ENCODE data around the gene FHAD1.

FHAD1 gene

GRCh38 chr1:15282038-15282437 is 35.0 kb downstream of the FHAD1 start:
- DNase-seq (ENCODE audit: low read depth), result no peak
- no peak overlapping the region for H3K4me3 ChIP-seq (ENCODE audit: low read depth, low read length)
- TF ChIP-seq, protein P1, sequence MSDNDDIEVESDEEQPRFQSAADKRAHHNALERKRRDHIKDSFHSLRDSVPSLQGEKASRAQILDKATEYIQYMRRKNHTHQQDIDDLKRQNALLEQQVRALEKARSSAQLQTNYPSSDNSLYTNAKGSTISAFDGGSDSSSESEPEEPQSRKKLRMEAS (IDR thresholded peaks at IDR 0.05; ENCODE audit: low read depth, low read length), result no peak
- TF ChIP-seq, protein P2, sequence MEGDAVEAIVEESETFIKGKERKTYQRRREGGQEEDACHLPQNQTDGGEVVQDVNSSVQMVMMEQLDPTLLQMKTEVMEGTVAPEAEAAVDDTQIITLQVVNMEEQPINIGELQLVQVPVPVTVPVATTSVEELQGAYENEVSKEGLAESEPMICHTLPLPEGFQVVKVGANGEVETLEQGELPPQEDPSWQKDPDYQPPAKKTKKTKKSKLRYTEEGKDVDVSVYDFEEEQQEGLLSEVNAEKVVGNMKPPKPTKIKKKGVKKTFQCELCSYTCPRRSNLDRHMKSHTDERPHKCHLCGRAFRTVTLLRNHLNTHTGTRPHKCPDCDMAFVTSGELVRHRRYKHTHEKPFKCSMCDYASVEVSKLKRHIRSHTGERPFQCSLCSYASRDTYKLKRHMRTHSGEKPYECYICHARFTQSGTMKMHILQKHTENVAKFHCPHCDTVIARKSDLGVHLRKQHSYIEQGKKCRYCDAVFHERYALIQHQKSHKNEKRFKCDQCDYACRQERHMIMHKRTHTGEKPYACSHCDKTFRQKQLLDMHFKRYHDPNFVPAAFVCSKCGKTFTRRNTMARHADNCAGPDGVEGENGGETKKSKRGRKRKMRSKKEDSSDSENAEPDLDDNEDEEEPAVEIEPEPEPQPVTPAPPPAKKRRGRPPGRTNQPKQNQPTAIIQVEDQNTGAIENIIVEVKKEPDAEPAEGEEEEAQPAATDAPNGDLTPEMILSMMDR (IDR thresholded peaks at IDR 0.05; ENCODE audit: low read depth, low read length), result no peak
- TF ChIP-seq MYC (IDR thresholded peaks at IDR 0.05; ENCODE audit: low read depth, low read length) (no peak), POLR2A (IDR thresholded peaks at IDR 0.05; ENCODE audit: extremely low read depth, insufficient read length) (no peak)

- TF ChIP-seq, protein P2 (IDR thresholded peaks at IDR 0.05; ENCODE audit: low read depth, low read length), result no peak
- TF ChIP-seq, protein P1 (IDR thresholded peaks at IDR 0.05; ENCODE audit: low read depth, low read length), result no peak
- TF ChIP-seq MYC (IDR thresholded peaks at IDR 0.05; ENCODE audit: low read depth, low read length) (no peak), POLR2A (IDR thresholded peaks at IDR 0.05; ENCODE audit: extremely low read depth, insufficient read length) (no peak)
- no peak for DNase-seq (ENCODE audit: low read depth)
- no peak overlapping the region for H3K4me3 ChIP-seq (ENCODE audit: low read depth, low read length)
Measured at GRCh38 chr1:15282810-15283474, 35.9 kb downstream of the FHAD1 start.

DNA sequence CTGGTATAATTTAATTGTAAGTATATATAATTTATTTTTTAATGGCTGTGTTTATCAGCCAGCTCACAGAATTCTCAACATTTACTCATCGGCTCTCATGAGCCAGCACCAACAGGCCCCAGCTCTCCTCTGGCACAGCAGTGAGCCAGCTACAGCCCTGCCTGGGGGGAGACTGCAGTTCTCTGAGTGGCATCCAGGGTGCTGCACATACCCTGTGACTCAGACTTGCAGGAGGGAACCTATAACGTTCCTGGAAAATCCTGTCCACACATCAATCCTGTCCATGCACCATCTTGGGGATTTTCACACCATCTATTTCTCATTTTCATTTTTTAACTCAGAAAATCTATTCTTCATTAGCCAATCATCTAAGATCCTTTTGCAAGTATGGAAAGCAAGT is 36.5 kb downstream of the FHAD1 start:
- no peak for DNase-seq (ENCODE audit: low read depth)
- TF ChIP-seq, protein P2 (IDR thresholded peaks at IDR 0.05; ENCODE audit: low read depth, low read length), result no peak
- TF ChIP-seq MYC (IDR thresholded peaks at IDR 0.05; ENCODE audit: low read depth, low read length) (no peak), POLR2A (IDR thresholded peaks at IDR 0.05; ENCODE audit: extremely low read depth, insufficient read length) (no peak)
- TF ChIP-seq, protein P1 (IDR thresholded peaks at IDR 0.05; ENCODE audit: low read depth, low read length), result no peak
- no peak overlapping the region for H3K4me3 ChIP-seq (ENCODE audit: low read depth, low read length)

GRCh38 chr1:15286452-15286851 is 39.4 kb downstream of the FHAD1 start:
- TF ChIP-seq, protein P2 (IDR thresholded peaks at IDR 0.05; ENCODE audit: low read depth, low read length), result no peak
- no peak for TF ChIP-seq MYC (IDR thresholded peaks at IDR 0.05; ENCODE audit: low read depth, low read length)
- TF ChIP-seq, protein P1 (IDR thresholded peaks at IDR 0.05; ENCODE audit: low read depth, low read length), result no peak
- no peak for DNase-seq (ENCODE audit: low read depth)
- no peak overlapping the region for H3K4me3 ChIP-seq (ENCODE audit: low read depth, low read length)

DNA sequence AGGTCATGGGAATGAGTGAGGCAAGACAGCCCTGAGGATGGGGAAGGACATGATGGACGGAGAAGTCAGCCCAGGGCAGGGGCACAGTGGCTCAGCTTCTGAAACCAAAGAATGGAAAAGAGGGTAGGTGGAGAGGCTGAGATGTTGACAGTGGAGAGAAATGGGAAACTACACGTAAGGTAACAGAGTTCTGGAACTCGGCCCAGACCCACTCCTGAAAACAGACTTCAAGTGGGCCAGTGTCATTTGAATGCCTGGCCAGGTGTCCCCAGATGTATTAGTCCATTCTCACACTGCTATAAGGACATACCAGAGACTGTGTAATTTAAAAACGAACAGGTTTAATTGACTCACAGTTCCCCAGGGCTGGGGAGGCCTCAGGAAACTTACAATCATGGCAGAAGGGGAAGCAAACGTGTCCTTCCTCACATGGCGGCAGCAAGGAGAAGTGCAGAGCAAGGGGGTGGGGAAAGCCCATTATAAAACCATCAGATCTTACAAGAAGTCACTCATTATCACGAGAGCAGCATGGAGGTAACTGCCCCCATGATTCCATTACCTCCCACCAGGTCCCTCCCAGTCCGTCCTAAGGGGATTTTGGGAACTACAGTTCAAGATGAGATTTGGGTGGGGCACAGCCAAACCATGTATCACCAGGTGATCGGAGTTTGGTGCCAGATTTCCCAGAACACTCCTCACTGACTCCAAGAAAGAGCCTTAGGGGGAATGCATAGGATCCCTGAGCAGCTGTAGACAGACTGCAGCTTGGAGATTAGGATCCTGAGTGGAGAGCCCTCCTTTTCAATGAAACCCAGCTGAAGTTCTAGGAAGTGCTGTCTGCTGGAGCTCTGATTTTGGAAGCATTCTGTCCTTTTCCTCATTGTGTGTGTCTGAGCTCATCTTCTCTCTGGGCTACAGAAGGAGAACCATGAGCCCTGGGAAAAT is 40.3 kb downstream of the FHAD1 start:
- H3K4me3 ChIP-seq (ENCODE audit: low read depth, low read length), result no peak overlapping the region
- TF ChIP-seq, protein P2 (IDR thresholded peaks at IDR 0.05; ENCODE audit: low read depth, low read length), result no peak
- TF ChIP-seq, protein P1 (IDR thresholded peaks at IDR 0.05; ENCODE audit: low read depth, low read length), result no peak
- TF ChIP-seq MYC (IDR thresholded peaks at IDR 0.05; ENCODE audit: low read depth, low read length) (no peak), POLR2A (IDR thresholded peaks at IDR 0.05; ENCODE audit: extremely low read depth, insufficient read length) (no peak)
- DNase-seq (ENCODE audit: low read depth), result no peak
